Panc1 (cell line): Measurements from ENCODE around the gene NPRL2. TPM values are rescaled to one million over a fixed set of nuclear protein-coding genes. Genes with fewer than 3 reads are reported as not detected.

Experiments used
- ATAC-seq: fragments of 200-7000 bp; cut with Tn5 transposase; 2 replicates; pipeline ENCODE4 v1.9.1; 2020; ENCODE audit warnings: mild to moderate bottlenecking, moderate library complexity
- BruUV-seq: library from RNA; stranded (reverse); fragments of 400-500 nt; replicated peaks from 2 replicates; lab custom pipeline; 2021; lab: Mats Ljungman, UMichigan
- CTCF ChIA-PET: fragments of 300-600 bp; sonication (Branson Sonifier 250); formaldehyde crosslinking; loops from one replicate; lab custom pipeline; 2022; ENCODE audit warnings: antibody characterized with exemption; lab: Charles Lee
- POLR2A ChIA-PET: fragments of 300-600 bp; sonication (Branson Sonifier 250); formaldehyde crosslinking; loops from one replicate; lab custom pipeline; 2022; ENCODE audit warnings: antibody characterized with exemption; lab: Charles Lee
- DNase-seq: peaks from one replicate; pipeline ENCODE4 v3.0.0-alpha.2; 2010; ENCODE audit warnings: low read depth, low spot score
- H3K27ac ChIP-seq: 2 replicates; pipeline ENCODE4 v1.5.1; 2011; ENCODE audit warnings: mild to moderate bottlenecking, low read length, inconsistent platforms
- H3K27me3 ChIP-seq: fragments of 200-500 bp; sonication (Bioruptor generic); 2 replicates; pipeline ENCODE4 v1.6.0; 2014; ENCODE audit warnings: low read length, inconsistent platforms; ENCODE audit not compliant: control insufficient read depth, insufficient read depth
- H3K36me3 ChIP-seq: fragments of 200-500 bp; sonication (Bioruptor generic); 2 replicates; pipeline ENCODE4 v1.5.1; 2014; ENCODE audit warnings: inconsistent platforms, mild to moderate bottlenecking, low read length, moderate library complexity; ENCODE audit not compliant: control insufficient read depth, insufficient read depth
- H3K4me1 ChIP-seq: 2 replicates; pipeline ENCODE4 v1.5.1; 2011; ENCODE audit warnings: inconsistent platforms, mild to moderate bottlenecking, low read length, moderate library complexity; ENCODE audit not compliant: control insufficient read depth, insufficient read depth
- H3K4me3 ChIP-seq, 2 experiments: 2 replicates each; pipeline ENCODE4 v1.5.1; 2011 to 2012; ENCODE audit warnings: low read depth in 2 of 2, low read length in 2 of 2, mild to moderate bottlenecking in 2 of 2, inconsistent platforms in 1 of 2, moderate library complexity in 1 of 2
- H3K9me3 ChIP-seq: fragments of 200-500 bp; sonication (Bioruptor generic); 2 replicates; pipeline ENCODE4 v1.5.1; 2014; ENCODE audit warnings: low read depth, mild to moderate bottlenecking, inconsistent platforms, low read length, moderate library complexity; ENCODE audit not compliant: control insufficient read depth, insufficient read depth
- CTCF ChIP-seq: fragments of 450-650 bp; IDR thresholded peaks from 2 replicates; pipeline ENCODE4 v1.5.1; 2017; ENCODE audit warnings: mild to moderate bottlenecking
- POLR2AphosphoS5 ChIP-seq: IDR thresholded peaks from 2 replicates; pipeline ENCODE4 v1.6.1; 2012; ENCODE audit warnings: mild to moderate bottlenecking, low read depth, low read length, moderate library complexity
- REST ChIP-seq, 2 experiments: IDR thresholded peaks; 2 replicates each; pipeline ENCODE4 v1.6.1; 2011 to 2012; ENCODE audit warnings: low read depth in 2 of 2, control low read depth in 1 of 2, low read length in 1 of 2, mild to moderate bottlenecking in 1 of 2, moderate library complexity in 1 of 2; ENCODE audit not compliant: insufficient read depth in 1 of 2
- SIN3A ChIP-seq: IDR thresholded peaks from 2 replicates; pipeline ENCODE4 v1.6.1; 2012; ENCODE audit warnings: low read depth, mild to moderate bottlenecking, low read length, moderate library complexity, borderline replicate concordance; ENCODE audit not compliant: insufficient read depth
- TCF7L2 ChIP-seq: IDR thresholded peaks from 2 replicates; pipeline ENCODE4 v1.6.1; 2011; ENCODE audit warnings: mild to moderate bottlenecking, low read depth, low read length, inconsistent platforms
- in situ Hi-C: cut with HindIII; loops from 2 replicates; pipeline ENCODE4 v1.10.0; 2016; ENCODE audit warnings: low sequenced_read_pairs, low pct_unique_long_range_greater_than_20kb
- intact Hi-C: fragments of 100-400 bp; cut with micrococcal nuclease; formaldehyde crosslinking; loops from one replicate; pipeline ENCODE4 v1.10.0; 2022; ENCODE audit not compliant: unreplicated experiment
- total RNA-seq: library from RNA; stranded (reverse); gene quantifications from one replicate; pipeline ENCODE4 v1.2.1, GENCODE V29; 2021; ENCODE audit not compliant: unreplicated experiment

The NPRL2 gene
- total RNA-seq, 1 experiment from 2014 or later: 14.6 TPM

- no peak for TF ChIP-seq POLR2AphosphoS5
- TF ChIP-seq CTCF: no peak
- no peak for TF ChIP-seq REST (IDR thresholded peaks at IDR 0.05; ENCODE audit: insufficient read depth in 1 of 2, low read depth in 2 of 2, low read length in 1 of 2)
- TF ChIP-seq SIN3A: no peak
- TF ChIP-seq TCF7L2: no peak
- ATAC-seq (peak; percentile 66), DNase-seq (no peak)
- Histone ChIP-seq H3K27ac (peak overlapping the region; percentile 92), H3K4me1 (peaks cover 23% of the 10 kb centered on the region), H3K9me3 (no peaks in the 10 kb centered on the region), H3K36me3 (no peaks in the 10 kb centered on the region; the same call in 1 of the 2 replicates), H3K27me3 (no peaks in the 10 kb centered on the region), H3K4me3 (peak overlapping the region; percentile 82 to 93)
- in situ Hi-C loops (no loop called here), intact Hi-C loops (no loop called here)
- ChIA-PET POLR2A (no interaction called here), CTCF (interaction anchor here (0.6 kb wide), 4 partner anchors 27 to 1617 kb away, joined by 3 to 9 read pairs (median 3); no protein-coding TSS in a partner anchor)
- BruUV-seq: no TSS peak
These were observed 29.7 kb downstream of the NPRL2 start for GRCh38 chr3:50320853-50321335.

- Histone ChIP-seq H3K36me3 (no peaks in the 10 kb centered on the region; the same call in 1 of the 2 replicates), H3K4me1 (peaks cover 23% of the 10 kb centered on the region), H3K27ac (peak overlapping the region; percentile 92), H3K9me3 (no peaks in the 10 kb centered on the region), H3K4me3 (peak overlapping the region; percentile 82 to 93), H3K27me3 (no peaks in the 10 kb centered on the region)
- no TSS peak for BruUV-seq
- in situ Hi-C loops: no loop called here
- TF ChIP-seq SIN3A: no peak
- TF ChIP-seq CTCF: peak; percentile 20; the same call in 1 of the 2 replicates
- TF ChIP-seq REST (IDR thresholded peaks at IDR 0.05; ENCODE audit: insufficient read depth in 1 of 2, low read depth in 2 of 2, low read length in 1 of 2): no peak
- ChIA-PET CTCF (no interaction called here), POLR2A (interaction anchor here (0.6 kb wide), 1 partner anchor 218 kb away, joined by 3 read pairs; no protein-coding TSS in a partner anchor)
- DNase-seq: no peak
- ATAC-seq: no peak
- intact Hi-C loops: no loop called here
These were observed 30.5 kb downstream of the NPRL2 start for GRCh38 chr3:50319894-50320625.
